Stimulated activated CD4-positive, alpha-beta T cell treated with anti-CD3 and anti-CD28 coated beads, Interleukin-4, amount 100 ng/mL, for 48 hours (primary cell): ENCODE data around the gene FAM151B.
"Not testable (repeated sequence)": the region's sequence is repeated elsewhere in the genome, so short reads cannot be mapped to it uniquely, and the experiment has no call there.

Source experiments
- DNase-seq, 2 donors: peaks; one replicate each; pipeline ENCODE4 v3.0.0-alpha.2; 2020; ENCODE audit warnings: low read depth in 2 of 2

The FAM151B gene

GRCh38 chr5:80487829-80488721 is at the start of gene FAM151B:
FAM151B (plus strand) TSS chr5:80488100; CDS start chr5:80488124, 24 bp downstream.
- peak; percentile 58 to 72 for DNase-seq

- no peak for DNase-seq
Measured at GRCh38 chr5:80438739-80439138, 49.2 kb upstream of the FAM151B start.

DNA sequence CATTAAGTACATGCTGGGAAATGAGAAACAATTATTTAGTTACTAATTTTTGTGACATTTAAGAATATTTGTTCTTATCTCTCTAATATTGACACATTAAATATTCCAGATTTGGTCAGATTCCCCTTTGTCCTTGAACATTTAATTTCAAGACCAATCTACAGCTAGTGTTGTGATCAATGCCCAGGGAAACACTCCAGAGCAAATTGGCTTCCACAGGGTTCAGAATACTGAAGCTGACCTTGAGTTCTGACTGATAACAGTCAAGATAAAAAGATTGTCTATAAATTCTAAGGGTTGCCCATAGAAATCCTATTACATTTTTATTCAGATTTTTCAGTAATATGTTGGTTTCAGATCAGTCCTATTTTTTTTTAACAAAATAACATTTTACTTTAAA is 48.7 kb upstream of the FAM151B start:
- DNase-seq: no peak

- DNase-seq: no peak
Measured at GRCh38 chr5:80442742-80443141, 45.2 kb upstream of the FAM151B start.

- no peak for DNase-seq
Measured at GRCh38 chr5:80453366-80453765, 34.5 kb upstream of the FAM151B start.

DNA sequence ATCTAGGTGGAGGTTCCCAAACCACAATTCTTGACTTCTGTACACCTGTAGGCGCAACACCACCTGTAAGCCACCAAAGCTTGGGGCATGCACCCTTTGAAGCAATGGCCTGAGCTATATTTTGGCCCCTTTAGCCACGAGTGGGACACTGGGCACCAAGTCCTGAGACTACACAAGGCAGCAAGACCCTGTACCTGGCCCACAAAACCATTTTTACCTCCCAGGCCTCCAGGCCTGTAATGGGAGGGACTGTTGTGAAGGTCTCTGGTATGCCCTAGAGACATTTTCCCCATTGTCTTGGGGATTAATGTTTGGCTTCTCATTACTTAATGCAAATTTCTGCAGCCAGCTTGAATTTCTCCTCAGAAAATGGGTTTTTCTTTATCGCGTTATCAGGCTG is 24.6 kb upstream of the FAM151B start:
- no peak for DNase-seq

DNA sequence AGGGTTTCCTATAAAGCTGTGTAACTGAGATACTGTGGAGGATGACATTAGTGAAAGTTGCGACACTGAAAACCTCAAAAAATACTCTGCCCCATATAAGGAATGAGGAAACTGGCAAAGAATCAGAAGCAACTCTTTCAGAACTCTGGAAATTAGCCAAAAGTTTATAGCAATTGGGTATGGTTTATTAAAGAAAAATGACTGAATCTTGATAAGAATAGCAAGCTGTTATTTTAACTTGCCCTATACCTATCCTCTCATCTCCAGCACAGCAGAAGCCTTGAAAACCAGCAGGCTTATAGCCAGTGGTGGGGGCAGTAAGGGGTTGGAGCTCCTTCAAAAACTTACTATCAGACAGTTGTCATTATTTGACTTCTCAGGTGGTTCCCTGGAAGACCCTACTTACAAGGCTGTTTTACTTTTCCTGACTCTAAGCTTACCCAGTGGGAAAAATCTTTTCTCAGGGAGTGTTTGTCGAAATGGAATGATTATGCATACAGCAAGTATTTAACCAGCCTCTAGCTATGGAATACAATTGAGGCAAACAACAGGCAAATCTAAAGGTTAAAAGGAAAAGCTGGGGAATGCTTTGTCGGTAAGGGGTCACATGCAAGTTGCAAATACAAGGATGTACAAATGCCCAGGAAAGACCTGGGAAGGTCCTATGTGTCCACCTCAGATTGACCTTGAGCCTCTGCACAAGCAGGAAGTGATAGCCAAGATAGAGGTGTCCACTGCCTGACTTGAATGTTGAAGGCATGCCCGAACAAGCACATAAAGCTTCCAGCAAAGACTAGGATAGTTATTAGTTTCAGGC is 21.0 kb upstream of the FAM151B start:
- DNase-seq: no peak

DNA sequence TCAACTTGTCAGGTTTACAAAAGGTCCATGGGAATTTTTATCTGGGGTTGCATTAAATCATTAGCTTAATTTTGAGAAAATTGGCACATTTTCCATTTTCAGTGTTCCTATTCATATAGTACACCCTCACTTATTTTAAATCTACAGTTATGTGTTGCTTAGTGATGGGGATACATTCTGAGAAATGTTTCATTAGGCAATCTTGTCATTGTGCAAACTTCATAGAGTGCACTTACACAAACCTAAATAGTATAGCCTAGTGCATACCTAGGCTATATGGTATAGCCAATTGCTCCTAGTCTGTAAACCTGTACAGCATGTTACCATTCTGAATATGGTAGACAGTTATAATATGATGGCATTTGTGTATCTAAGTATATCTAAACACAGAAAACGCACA is 19.8 kb upstream of the FAM151B start:
- no peak for DNase-seq

- not testable (repeated sequence) for DNase-seq
Measured at GRCh38 chr5:80470631-80471030, 17.3 kb upstream of the FAM151B start.

- no peak for DNase-seq
Measured at GRCh38 chr5:80474929-80475328, 13.0 kb upstream of the FAM151B start.

GRCh38 chr5:80479713-80480112 is 8.2 kb upstream of the FAM151B start:
- no peak for DNase-seq

DNA sequence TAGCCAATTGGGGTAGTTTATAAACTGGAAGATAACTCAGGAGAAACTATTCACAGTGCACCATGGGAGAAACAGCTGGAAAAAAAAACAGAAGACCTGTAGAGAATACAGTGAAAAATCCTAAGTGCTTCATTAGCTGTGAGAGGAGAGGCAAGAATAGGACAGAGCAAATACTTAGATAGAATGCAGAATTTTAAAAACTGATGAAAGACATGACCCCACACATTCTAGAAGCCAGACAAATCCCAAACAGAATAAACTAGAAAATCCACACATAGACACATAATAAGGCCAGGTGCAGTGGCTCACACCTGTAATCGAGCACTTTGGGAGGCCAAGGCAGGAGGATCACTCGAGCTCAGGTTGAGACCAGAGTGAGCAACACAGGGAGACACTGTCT is 7.5 kb upstream of the FAM151B start:
- no peak for DNase-seq

GRCh38 chr5:80481019-80481893 is 6.6 kb upstream of the FAM151B start:
- DNase-seq: peak in 1 of 2 donors; percentile 15

DNA sequence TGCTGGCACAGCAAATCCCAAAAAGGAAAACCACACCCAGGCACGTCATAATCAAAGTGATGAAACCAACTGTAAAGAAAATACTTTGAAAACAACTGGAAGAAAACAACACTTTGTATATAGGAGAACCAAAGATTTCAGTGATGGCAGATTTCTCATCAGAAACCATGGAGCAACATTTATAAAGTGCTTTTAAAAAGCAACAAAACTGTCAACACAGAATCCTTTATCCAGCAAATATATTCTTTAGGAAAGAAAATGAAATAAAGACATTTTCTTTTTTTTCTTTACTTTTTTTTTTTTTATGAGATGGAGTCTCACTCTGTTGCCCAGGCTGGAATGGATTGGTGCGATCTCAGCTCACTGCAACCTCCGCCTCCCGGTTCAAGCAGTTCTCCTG is 5.3 kb upstream of the FAM151B start:
- no peak for DNase-seq

GRCh38 chr5:80483636-80484232 is 4.2 kb upstream of the FAM151B start:
- no peak for DNase-seq

- no peak for DNase-seq
Measured at GRCh38 chr5:80487444-80487828, 464 bp upstream of the FAM151B start.

DNA sequence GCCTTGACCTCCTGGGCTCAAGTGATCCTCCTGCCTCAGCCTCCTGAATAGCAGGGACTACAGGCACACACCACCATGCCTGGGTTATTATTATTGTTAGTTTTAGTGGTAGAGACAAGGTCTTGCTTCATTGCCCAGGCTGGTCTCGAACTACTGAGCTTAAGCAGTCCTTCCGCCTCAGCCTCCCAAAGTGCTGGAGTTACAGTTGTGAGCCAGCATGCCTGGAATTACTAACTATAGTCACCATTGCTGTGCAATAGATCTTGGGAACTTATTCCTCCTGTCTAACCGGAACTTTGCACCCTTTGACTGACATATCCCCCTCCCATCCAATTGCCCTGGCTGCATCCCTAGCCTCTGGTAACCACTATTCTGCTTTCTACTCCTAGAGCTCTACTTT is 3.4 kb downstream of the FAM151B start:
- no peak for DNase-seq

DNA sequence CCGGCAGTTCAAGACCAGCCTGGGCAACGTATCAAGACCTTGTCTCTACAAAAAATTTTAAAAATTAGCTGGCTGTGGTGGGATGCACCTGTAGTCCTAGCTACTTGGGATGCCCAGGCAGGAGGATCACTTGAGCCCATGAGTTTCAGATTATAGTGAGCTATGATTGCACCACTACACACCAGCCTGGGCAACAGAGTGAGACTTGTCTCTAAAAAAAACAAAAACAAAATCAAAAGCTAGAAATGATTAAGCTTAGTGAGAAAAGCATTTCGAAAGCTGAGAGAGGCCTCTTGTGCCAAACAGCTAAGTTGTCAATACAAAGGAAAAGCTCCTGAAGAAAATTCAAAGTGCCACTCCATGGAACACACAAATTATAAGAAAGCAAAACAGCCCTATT is 4.8 kb downstream of the FAM151B start:
- DNase-seq: no peak

- DNase-seq: not testable (repeated sequence)
Measured at GRCh38 chr5:80493443-80493842, 5.5 kb downstream of the FAM151B start.

DNA sequence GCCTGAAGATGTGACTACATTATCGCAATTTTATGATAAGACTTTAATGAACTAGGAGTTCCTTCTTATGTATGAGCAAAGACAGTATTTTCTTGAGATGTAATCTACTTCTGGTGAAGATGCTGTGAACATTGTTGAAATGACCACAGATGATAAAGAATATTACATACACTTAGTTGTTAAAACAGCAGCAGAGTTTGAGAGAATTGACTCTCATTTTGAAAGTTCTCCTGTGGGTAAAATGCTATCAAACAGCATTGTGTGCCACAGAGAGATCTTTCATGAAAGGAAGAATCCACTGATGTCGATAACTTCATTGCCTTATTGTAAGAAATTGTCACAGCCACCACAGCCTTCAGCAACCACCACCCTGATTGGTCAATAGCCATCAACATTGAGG is 8.0 kb downstream of the FAM151B start:
- DNase-seq: no peak

DNA sequence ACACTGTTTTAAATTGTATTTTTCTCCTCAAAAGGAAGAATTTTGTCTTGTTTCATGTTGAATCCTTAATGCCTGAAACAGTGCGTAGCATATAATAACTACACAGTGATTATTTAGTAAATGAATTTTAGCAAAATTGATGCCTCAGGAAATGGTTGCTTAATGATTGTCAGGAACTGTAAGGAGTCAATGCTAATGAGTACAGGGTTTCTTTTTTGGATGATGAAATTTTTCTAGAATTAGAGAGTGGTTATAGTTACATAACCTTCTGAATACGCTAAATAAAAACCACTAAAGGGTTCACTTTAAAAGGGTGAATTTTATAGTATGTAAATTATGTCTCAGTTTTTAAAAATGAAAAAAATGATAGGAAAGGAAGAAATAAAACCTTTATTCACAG is 14.9 kb downstream of the FAM151B start:
- DNase-seq: no peak
